Transverse colon (tissue), 3 donors: ENCODE measurements around the gene KNCN.

Experiments
- CTCF ChIP-seq, 5 experiments: fragments of 200-600 bp in 3 of 5; fragments of 450-650 bp in 2 of 5; sonication (generic) in 3 of 5; IDR thresholded peaks; 1 replicate in 2 of 5; 2 replicates in 3 of 5; pipeline ENCODE4 v1.5.1; 2016 to 2017; ENCODE audit warnings: antibody characterized with exemption in 5 of 5, inconsistent platforms in 3 of 5, mild to moderate bottlenecking in 2 of 5, moderate library complexity in 1 of 5
- POLR2A ChIP-seq: fragments of 450-650 bp; IDR thresholded peaks from one replicate; pipeline ENCODE4 v1.6.1; 2016; ENCODE audit warnings: antibody characterized with exemption, mild to moderate bottlenecking, moderate library complexity

GRCh38 chr1:46522969-46523320 lies 28.5 kb downstream of the KNCN start:
- no peak for TF ChIP-seq CTCF (IDR thresholded peaks at IDR 0.05)
- no peak for TF ChIP-seq POLR2A
